ENCODE measurements around the gene NUP188. TPM values are rescaled to one million over a fixed set of nuclear protein-coding genes. Genes with fewer than 3 reads are reported as not detected.
A peak's percentile ranks its signal among the peaks of the same experiment; 100 is the strongest.

NUP188 gene
- total RNA-seq, 1 donor from 2014 or later, result 25.8 TPM

DNA sequence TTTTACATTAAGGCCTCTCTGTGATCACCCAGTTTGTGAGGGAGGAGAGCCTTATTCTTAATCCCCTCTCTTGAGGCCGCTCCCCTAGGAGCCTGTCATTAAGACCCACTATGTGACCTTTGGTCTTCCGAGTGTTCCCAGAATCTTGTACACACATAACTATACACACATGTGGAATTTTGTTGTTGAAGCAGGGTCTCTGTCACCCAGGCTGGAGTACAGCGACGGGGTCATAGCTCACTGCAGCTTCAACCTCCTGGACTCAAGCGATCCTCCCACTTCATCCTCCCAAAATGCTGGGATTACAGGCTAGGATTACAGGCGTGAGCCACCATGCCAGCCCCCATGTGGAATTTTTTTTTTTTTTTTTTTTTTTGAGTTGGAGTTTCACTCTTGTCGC lies 41.5 kb upstream of the NUP188 start:
- DNase-seq (ENCODE audit: low read depth), result no peak
- Histone ChIP-seq H3K36me3 (ENCODE audit: control insufficient read depth, insufficient read depth, low read length) (peaks cover 40% of the 10 kb centered on the region), H3K27me3 (ENCODE audit: control insufficient read depth, insufficient read depth, low read length) (no peaks in the 10 kb centered on the region), H3K4me3 (ENCODE audit: low read depth, low read length) (no peak overlapping the region)
- no peak for FAIRE-seq
- TF ChIP-seq, protein P1, sequence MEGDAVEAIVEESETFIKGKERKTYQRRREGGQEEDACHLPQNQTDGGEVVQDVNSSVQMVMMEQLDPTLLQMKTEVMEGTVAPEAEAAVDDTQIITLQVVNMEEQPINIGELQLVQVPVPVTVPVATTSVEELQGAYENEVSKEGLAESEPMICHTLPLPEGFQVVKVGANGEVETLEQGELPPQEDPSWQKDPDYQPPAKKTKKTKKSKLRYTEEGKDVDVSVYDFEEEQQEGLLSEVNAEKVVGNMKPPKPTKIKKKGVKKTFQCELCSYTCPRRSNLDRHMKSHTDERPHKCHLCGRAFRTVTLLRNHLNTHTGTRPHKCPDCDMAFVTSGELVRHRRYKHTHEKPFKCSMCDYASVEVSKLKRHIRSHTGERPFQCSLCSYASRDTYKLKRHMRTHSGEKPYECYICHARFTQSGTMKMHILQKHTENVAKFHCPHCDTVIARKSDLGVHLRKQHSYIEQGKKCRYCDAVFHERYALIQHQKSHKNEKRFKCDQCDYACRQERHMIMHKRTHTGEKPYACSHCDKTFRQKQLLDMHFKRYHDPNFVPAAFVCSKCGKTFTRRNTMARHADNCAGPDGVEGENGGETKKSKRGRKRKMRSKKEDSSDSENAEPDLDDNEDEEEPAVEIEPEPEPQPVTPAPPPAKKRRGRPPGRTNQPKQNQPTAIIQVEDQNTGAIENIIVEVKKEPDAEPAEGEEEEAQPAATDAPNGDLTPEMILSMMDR (IDR thresholded peaks at IDR 0.05; ENCODE audit: insufficient read depth, low read length, severe bottlenecking), result no peak

DNA sequence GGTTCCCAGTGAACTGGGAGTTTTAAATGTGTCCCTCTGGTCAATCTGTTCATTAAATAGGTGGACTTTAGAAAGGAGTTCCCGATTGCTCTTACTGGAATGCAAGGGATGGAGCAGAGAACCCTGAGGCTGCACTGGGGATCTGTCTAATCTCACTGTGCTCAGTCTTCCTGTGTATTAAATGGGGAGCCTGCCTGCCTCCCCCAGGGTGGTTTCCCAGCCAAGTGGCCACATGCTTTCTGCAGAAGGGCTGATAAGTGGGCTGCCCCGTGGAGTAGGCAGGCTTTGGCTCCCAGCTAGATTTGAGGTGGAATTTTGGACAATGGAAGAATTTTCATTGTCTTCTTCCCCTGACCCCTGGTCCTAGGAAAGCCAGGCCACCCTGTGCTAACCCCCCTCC lies 40.8 kb upstream of the NUP188 start:
- TF ChIP-seq, protein P1 (IDR thresholded peaks at IDR 0.05; ENCODE audit: insufficient read depth, low read length, severe bottlenecking), result no peak
- no peak for FAIRE-seq
- no peak for DNase-seq (ENCODE audit: low read depth)
- peaks cover 42% of the 10 kb centered on the region for H3K36me3 ChIP-seq (ENCODE audit: control insufficient read depth, insufficient read depth, low read length)
- H3K4me3 ChIP-seq (ENCODE audit: low read depth, low read length), result no peak overlapping the region
- H3K27me3 ChIP-seq (ENCODE audit: control insufficient read depth, insufficient read depth, low read length), result no peaks in the 10 kb centered on the region

DNA sequence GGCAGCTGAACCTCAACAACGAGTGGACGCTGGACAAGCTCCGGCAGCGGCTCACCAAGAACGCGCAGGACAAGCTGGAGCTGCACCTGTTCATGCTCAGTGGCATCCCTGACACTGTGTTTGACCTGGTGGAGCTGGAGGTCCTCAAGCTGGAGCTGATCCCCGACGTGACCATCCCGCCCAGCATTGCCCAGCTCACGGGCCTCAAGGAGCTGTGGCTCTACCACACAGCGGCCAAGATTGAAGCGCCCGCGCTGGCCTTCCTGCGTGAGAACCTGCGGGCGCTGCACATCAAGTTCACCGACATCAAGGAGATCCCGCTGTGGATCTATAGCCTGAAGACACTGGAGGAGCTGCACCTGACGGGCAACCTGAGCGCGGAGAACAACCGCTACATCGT lies 39.1 kb upstream of the NUP188 start:
- DNase-seq (ENCODE audit: low read depth), result no peak
- TF ChIP-seq, protein P1 (IDR thresholded peaks at IDR 0.05; ENCODE audit: insufficient read depth, low read length, severe bottlenecking), result no peak
- peaks cover 37% of the 10 kb centered on the region for H3K36me3 ChIP-seq (ENCODE audit: control insufficient read depth, insufficient read depth, low read length)
- H3K27me3 ChIP-seq (ENCODE audit: control insufficient read depth, insufficient read depth, low read length), result no peaks in the 10 kb centered on the region
- no peak overlapping the region for H3K4me3 ChIP-seq (ENCODE audit: low read depth, low read length)
- FAIRE-seq, result no peak

DNA sequence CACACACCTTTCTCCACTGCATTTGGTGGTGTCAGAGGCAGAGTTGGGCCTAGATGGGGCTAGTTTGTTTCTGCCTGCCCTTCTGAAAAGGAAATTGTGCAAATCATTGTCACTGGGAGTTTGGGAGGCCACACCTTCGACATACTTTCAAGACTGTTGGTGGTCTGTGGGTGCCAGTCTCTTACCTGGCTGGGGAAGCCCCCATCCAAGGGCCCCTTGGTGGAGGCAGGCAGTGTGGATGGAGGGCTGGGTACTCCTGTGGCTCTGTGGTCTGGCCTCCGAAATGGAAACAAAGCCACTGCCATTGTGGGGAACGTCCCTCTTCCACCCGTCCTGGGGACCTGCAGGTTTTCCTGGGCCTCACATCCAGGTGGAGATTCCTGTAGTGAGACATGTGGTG lies 37.6 kb upstream of the NUP188 start:
- H3K27me3 ChIP-seq (ENCODE audit: control insufficient read depth, insufficient read depth, low read length), result no peaks in the 10 kb centered on the region
- peaks cover 42% of the 10 kb centered on the region for H3K36me3 ChIP-seq (ENCODE audit: control insufficient read depth, insufficient read depth, low read length)
- FAIRE-seq (no peak), DNase-seq (ENCODE audit: low read depth) (no peak)
- TF ChIP-seq, protein P1 (IDR thresholded peaks at IDR 0.05; ENCODE audit: insufficient read depth, low read length, severe bottlenecking), result no peak
- H3K4me3 ChIP-seq (ENCODE audit: low read depth, low read length), result no peak overlapping the region

DNA sequence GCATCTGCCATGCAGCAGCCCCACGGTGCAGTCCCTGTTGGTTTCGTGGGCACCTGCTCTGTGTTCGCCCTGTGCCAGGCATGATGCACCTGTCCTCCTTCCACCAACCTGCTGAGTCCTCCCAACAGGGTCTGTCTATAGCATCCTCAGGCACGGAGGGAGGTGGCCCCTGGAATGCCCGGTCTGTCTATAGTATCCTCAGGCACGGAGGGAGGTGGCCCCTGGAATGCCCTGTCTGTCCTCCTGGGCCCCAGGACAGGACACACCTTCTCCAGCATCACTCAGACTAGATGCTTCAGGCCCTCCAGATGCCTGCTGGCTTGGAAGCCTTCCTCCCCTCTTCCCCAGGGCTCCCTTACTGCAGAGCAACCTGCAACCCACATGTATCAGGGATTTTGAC lies 36.6 kb upstream of the NUP188 start:
- DNase-seq (ENCODE audit: low read depth) (no peak), FAIRE-seq (peak; percentile 18)
- TF ChIP-seq, protein P1 (IDR thresholded peaks at IDR 0.05; ENCODE audit: insufficient read depth, low read length, severe bottlenecking), result no peak
- Histone ChIP-seq H3K27me3 (ENCODE audit: control insufficient read depth, insufficient read depth, low read length) (no peaks in the 10 kb centered on the region), H3K36me3 (ENCODE audit: control insufficient read depth, insufficient read depth, low read length) (peaks cover 43% of the 10 kb centered on the region), H3K4me3 (ENCODE audit: low read depth, low read length) (no peak overlapping the region)

DNA sequence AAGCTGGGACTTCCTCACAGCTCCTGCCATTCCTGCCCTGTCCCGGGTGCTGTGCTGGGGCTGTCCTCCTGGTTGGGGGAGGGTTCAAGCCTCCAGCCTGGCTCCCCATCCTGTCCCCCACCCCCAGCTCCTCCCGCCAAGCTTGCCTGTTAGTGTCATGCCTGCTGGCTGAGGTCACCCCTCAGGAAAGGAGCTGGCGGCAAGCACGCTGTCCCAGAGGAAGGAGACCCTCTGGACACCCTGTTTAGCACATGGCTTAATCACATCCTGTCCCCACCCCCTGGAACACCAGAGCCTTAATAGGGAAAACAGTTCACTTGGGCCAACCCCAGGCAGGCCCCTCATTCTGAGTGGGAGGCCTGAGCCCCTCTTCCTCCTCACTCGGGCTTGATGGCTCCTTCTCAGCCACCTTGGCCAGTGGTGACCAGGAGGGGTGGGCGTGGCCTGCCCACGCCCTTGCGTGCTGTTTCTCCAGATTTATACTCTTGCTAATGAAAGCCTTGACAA lies 35.9 kb upstream of the NUP188 start:
- Histone ChIP-seq H3K36me3 (ENCODE audit: control insufficient read depth, insufficient read depth, low read length) (peaks cover 49% of the 10 kb centered on the region), H3K4me3 (ENCODE audit: low read depth, low read length) (no peak overlapping the region)
- DNase-seq (ENCODE audit: low read depth), result peak; percentile 63

More for the DNA sequence above, 35.9 kb upstream of the NUP188 start:
- FAIRE-seq, result peak; percentile 82
- TF ChIP-seq, protein P1 (IDR thresholded peaks at IDR 0.05; ENCODE audit: insufficient read depth, low read length, severe bottlenecking), result no peak
- H3K27me3 ChIP-seq (ENCODE audit: control insufficient read depth, insufficient read depth, low read length), result no peaks in the 10 kb centered on the region

Measured in bronchial epithelial cell (primary cell).